A549 (cell line): ENCODE results near the gene KIAA0513.

Experiments
- CBX8 ChIP-seq: fragments of 200-600 bp; sonication (generic); IDR thresholded peaks from 2 replicates; pipeline ENCODE4 v1.6.1; 2016
- CHD2 ChIP-seq: fragments of 150-350 bp; IDR thresholded peaks from 2 replicates; pipeline ENCODE4 v1.6.1; 2014; ENCODE audit warnings: low read length; ENCODE audit not compliant: partially characterized antibody
- CTCF ChIP-seq: fragments of >200 bp; sonication (Bioruptor Twin); formaldehyde crosslinking; IDR thresholded peaks from 3 replicates; pipeline ENCODE4 v1.5.1; 2016
- ELK1 ChIP-seq: fragments of 150-350 bp; IDR thresholded peaks from 2 replicates; pipeline ENCODE4 v1.6.1; 2014; ENCODE audit warnings: low read depth, mild to moderate bottlenecking, low read length
- HMGXB4 ChIP-seq: fragments of 250-450 bp; sonication (Bioruptor Pico); IDR thresholded peaks from 2 replicates; pipeline ENCODE4 v1.5.0; 2021; ENCODE audit warnings: mild to moderate bottlenecking, moderate library complexity, borderline replicate concordance
- HOXA7 ChIP-seq: fragments of 250-450 bp; sonication (Bioruptor Pico); IDR thresholded peaks from 2 replicates; pipeline ENCODE4 v1.5.0; 2020; ENCODE audit warnings: mild to moderate bottlenecking, moderate library complexity
- JUNB ChIP-seq: fragments of >200 bp; sonication (Bioruptor Twin); formaldehyde crosslinking; IDR thresholded peaks from 2 replicates; pipeline ENCODE4 v1.6.1; 2016
- PBX3 ChIP-seq: IDR thresholded peaks from 2 replicates; pipeline ENCODE4 v1.6.1; 2012
- POLR2A ChIP-seq: IDR thresholded peaks from 2 replicates; pipeline ENCODE4 v1.6.1; 2012; ENCODE audit warnings: mild to moderate bottlenecking, low read length
- RAD21 ChIP-seq, 2 experiments: fragments of >200 bp in 1 of 2; sonication (Bioruptor Twin) in 1 of 2; formaldehyde crosslinking in 1 of 2; IDR thresholded peaks in 1 of 2; conservative IDR thresholded peaks in 1 of 2; 2 replicates in 1 of 2; 3 replicates in 1 of 2; pipeline ENCODE4 v1.6.1; 2012 to 2018; ENCODE audit warnings: inconsistent platforms in 1 of 2
- RCOR1 ChIP-seq: fragments of 150-350 bp; IDR thresholded peaks from 2 replicates; pipeline ENCODE4 v1.6.1; 2014; ENCODE audit warnings: antibody characterized with exemption, low read length, low read depth
- REST ChIP-seq: fragments of 200-600 bp; sonication (generic); IDR thresholded peaks from 2 replicates; pipeline ENCODE4 v1.6.1; 2016; ENCODE audit warnings: antibody characterized with exemption, mild to moderate bottlenecking, moderate library complexity
- USF2 ChIP-seq: fragments of 450-650 bp; IDR thresholded peaks from 2 replicates; pipeline ENCODE4 v1.6.1; 2014; ENCODE audit warnings: antibody characterized with exemption

- TF ChIP-seq REST (no peak), RAD21 (conservative IDR thresholded peaks at IDR 0.05 in 1 of 2, IDR thresholded peaks at IDR 0.05 in 1 of 2) (no peak), CTCF (no peak), POLR2A (no peak), HMGXB4 (CRISPR knock-in tag) (no peak), CBX8 (no peak), ELK1 (no peak), JUNB (no peak), RCOR1 (no peak), HOXA7 (no peak), CHD2 (no peak), USF2 (no peak), PBX3 (no peak)
These were observed 114.5 kb downstream of the KIAA0513 start for GRCh38 chr16:85142129-85142513.
